AG09319 (cell line): Measurements from ENCODE around the gene DOCK4.
A peak's percentile ranks its signal among the peaks of the same experiment; 100 is the strongest.

Experiments used
- DNase-seq: peaks from one replicate; pipeline ENCODE4 v3.0.0-alpha.2; 2010; ENCODE audit warnings: low read depth; ENCODE audit errors: extremely low read depth
- CTCF ChIP-seq: IDR thresholded peaks from 2 replicates; pipeline ENCODE4 v1.5.1; 2011; ENCODE audit warnings: low read depth, mild to moderate bottlenecking, inconsistent platforms, low read length, moderate library complexity

DOCK4 gene

DNA sequence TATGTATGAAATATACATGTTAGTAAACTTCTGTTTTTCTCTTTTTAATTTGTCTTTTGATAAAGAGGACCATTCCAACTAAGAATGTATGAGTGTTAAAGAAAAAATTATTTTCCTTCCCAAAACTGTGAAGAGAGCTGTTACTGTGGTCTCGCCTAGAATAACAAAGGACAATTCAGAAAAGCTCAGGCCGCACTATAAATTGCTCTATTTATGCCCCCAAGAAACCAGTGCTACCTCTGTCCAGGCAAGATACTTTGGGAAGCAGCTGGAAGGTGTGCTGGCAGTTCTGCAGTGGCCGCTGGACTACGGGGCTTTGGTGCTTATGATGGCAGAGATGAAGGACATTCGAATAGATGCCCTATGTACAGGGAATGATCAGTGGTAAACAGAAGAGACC lies 252.1 kb downstream of the DOCK4 start:
- DNase-seq = no peak
- TF ChIP-seq CTCF = no peak

DNA sequence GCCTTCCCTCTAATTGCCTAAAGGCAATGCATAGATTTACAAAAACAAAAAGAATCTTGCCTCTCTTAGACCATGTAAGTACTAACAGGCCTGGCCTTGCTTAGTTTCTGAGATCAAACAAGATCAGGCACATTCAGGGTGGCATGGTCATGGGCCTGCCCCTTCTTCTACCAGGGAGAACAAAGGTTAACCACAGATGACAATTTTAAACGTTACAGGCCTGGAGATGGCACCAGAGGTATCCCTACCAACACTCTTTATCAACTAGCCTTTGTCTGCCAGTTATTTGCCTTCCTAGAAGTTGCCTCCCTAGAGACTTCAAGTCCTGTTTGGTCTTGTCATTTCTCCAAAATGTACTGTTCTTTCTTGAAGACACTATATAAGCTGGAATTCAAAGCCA lies 252.6 kb downstream of the DOCK4 start:
- TF ChIP-seq CTCF = no peak
- DNase-seq = no peak

DNA sequence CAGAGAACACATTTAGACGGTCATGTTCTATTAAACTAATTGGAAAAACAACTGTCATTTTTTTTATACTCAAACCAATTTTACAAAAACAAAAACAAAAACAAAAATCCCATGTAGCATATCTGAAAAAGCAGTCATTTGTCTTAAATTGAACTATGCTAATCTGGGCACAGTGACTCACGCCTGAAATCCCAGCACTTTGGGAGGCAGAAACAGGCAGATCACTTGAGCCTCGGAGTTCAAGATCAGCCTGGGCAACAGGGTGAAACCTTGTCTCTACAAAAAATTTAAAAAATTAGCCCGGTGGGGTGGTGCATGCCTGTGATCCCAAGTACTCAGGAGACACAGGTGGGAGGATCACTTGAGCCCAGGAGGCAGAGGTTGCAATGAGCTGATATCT lies 253.4 kb downstream of the DOCK4 start:
- no peak for TF ChIP-seq CTCF

DNA sequence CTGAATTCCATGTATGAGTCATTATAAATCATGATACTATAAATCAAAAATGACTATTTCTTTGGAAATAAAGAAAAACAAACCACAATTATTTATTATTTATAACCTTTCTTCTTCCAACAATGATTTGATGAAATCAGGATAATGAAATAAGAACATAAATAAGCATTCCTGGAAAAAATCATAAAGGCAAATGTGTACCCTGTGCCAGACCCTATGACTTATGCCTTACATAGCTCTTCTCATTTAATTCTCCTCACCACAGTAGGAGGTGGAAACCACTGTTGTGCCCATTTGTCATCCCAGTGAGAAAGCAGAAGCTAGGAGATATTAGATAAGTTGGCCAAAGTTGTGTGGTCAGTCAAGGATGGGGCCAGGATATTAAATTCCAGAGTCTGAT lies 255.1 kb downstream of the DOCK4 start:
- no peak for TF ChIP-seq CTCF
- no peak for DNase-seq

More for the DNA sequence above, 253.4 kb downstream of the DOCK4 start:
- DNase-seq = no peak

DNA sequence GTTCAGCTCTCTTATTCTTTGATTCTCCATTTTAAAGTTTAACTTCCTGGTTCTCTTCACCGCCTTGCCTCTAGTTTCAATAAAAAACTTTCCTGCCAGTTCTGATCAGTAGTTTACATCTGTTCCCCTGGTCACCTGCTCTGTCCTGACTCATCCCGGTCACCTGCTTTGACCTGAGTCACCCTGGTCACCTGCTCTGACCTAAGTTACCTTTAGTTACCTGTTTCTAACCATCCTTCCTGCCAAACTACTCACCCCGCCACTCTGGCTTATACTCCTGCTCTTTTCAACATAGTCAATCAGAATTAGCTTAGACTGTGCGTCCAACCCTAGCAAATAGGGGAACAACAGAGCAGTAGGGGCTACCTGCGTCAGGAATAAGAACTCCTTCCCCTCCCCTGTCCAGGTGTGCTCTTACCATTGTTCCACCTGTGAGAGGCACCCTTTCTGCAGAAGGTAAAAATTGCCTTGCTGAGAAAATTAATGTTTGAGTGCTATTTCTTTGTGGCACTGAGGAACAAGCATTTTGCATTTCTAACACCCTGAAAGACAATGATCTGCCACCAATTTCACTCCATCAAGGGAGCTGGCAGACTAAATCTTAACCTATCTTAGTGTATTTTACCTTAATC lies 263.6 kb downstream of the DOCK4 start:
- TF ChIP-seq CTCF = no peak
- DNase-seq = no peak

GRCh38 chr7:111937163-111937562 lies 269.0 kb downstream of the DOCK4 start:
- no peak for DNase-seq
- TF ChIP-seq CTCF = no peak

- TF ChIP-seq CTCF = no peak
- DNase-seq = peak; percentile 73
Observed at GRCh38 chr7:111933609-111934008, 272.6 kb downstream of the DOCK4 start.
